NCI-H2081 treated with DMSO at 0.1 percent for 48 hours (cell line): ENCODE measurements around the gene DYNC1I2.

Source experiments
- DNase-seq: peaks from one replicate; lab custom pipeline; 2025; lab: John Stamatoyannopoulos, UW

DYNC1I2 gene

DNA sequence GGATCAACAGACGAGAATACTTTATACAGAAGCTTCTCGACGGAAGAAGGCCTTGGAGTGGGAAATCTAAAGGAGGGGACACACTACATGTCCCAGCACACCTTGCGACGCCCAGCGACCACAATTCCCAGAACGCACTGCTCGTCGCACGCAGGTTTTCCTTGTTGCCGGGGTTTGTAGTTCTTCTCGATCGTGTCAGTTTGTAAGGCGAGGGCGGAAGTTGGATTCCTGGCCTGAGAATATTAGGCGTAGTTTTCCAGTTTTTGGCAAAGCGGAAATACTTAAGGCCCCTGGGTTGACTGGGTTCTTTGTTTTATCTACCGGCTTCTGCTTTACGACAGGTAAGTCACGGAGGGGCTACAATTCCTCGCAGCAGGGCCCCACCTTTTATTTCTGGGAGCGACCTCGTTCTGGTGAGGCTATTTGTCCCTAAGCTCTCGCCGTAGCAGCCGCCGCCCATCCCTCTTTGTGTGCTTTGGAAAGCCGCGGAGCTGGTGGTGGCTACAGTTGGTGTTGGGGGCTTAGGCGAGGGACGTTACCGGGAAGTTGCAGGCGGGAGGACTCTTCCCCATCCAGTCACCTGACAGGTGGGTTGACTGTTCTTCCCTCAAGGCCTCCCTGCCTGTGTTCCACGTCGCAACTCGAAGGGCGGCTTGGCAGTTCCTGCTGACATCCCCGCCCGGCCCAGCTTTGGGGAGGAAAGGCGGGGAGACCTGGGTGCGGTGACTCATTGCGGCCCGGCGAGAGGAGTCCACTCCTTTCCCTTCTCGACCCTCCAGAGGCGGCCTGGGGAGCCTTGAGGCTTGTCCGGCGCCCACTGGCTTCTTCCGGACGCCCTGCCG lies at the start of gene DYNC1I2:
DYNC1I2 (plus strand) TSS at position 183 of the 842 bp plus-strand sequence. CDS start 2,687 bp downstream, outside the sequence.
- peak; percentile 90 for DNase-seq

DNA sequence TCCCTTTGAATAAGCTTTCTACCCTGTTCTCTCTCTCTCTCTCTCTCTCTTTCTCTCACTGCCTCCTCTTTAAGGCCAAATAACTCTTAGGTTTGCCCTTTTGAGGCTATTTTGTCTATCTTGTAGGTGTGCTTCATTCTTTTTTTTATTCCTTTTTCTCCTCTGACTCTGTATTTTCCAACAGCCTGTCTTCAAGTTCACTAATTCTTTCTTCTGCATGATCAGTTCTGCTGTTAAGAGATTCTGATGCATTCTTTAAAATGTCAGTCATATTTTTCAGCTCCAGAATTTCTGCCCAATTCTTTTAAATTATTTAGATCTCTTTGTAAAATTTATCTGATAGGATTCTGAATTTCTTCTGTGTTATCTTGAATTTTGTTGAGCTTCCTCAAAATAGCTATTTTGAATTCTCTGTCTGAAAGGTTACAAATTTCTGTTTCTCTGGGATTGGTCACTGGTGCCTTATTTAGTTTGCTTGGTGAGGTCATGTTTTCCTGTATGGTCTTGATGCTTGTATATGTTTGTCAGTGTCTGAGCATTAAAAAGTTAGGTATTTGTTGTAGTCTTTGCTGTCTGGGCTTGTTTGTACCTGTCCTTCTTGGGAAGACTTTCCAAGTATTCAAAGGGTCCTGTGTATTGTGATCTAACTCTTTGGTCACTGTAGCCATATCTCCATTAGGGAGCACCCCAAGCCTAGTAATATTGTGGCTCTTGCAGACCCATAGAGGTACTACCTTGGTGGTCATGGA lies 35.4 kb upstream of the DYNC1I2 start:
- DNase-seq = no peak

DNA sequence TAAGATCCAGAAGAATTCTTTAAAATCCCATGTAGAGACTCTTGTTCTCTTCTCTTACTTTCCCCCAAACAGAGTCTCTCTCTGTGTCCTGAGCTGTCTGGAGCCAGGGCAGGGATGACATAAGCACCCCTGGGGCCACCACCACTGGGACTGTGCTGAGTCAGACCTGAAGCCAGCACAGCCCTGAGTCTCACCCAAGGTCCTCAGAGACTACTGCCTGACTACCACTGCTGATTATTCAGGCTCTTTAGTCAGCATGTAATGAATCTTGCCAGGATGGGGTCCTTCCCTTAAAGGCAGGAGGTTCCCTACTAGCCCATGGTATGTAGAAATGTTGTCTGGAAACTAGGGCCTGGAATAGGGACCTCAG lies 34.9 kb upstream of the DYNC1I2 start:
- DNase-seq = no peak

DNA sequence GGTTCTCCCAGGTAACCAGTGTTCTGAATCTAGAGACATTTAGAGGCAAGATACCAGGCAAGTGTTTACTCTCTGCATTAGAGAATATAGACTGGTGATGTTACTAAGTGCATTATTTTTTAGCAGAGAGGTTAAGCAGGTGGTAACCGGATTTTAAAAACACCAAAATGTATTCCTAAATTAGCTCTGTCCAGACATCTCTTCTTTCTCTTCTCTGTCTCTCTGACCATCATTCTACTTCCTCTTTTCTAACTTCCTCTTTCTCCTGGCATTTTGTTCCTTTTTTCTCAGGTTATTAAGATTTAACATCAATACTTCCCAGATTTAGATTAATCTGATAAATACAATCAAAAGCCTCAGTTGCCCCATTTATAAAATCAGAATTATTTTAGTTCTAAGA lies 31.7 kb upstream of the DYNC1I2 start:
- no peak for DNase-seq

DNA sequence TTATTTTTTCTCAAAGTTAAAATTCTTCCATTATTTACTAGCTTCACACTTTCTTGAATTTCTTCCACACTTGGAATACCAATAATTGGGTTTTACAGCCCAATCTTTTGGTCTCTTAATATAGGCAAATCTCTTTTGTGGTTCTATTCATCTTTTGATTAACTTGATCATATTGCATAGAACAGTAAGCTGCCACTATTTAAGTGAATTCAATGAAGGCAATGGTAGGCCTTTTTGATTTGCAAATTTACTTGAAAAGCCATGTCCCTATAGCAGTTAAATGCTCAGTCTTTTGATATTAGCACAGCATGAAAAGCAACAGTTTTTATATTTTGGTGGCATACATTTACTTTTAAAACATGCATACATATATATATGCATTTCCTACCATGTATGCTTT lies 20.2 kb upstream of the DYNC1I2 start:
- DNase-seq = no peak

DNA sequence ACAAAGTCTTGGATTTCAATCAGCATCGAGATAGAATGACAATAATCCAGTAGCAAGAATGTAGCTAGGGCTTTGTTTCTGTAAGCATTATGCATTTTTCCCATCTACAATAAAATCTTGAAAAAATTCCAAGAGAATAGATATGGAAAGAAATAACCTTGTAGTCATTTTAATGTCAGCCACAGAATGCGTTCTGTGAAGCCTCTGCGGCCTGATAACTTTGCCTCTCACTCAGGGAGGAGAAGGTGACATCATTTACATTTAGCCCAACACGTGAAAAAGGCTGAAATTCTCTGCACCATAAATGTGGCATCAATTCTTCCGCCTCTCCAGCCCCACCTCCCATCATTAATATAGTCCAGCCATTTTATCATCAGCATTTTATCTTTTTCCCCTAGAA lies 19.1 kb upstream of the DYNC1I2 start:
- DNase-seq = no peak

DNA sequence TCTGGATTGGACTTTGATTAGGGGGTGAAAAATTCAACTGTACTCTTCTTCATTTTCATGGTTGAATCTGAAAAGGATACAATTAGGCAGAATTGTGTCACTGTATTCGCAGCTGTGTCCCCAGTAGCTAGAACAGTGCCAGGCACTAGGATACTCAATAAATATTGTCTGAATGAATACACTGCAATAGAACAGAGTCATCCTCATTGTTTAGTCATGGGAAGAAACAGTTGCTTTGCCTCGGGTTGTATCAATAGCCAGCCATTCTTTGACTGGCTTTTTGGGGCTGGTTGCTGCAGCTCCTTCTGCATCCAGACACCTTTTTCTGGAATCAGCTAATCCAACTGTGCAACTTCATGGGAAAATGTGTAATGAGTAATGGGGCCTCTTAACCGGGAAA lies 18.1 kb upstream of the DYNC1I2 start:
- no peak for DNase-seq

DNA sequence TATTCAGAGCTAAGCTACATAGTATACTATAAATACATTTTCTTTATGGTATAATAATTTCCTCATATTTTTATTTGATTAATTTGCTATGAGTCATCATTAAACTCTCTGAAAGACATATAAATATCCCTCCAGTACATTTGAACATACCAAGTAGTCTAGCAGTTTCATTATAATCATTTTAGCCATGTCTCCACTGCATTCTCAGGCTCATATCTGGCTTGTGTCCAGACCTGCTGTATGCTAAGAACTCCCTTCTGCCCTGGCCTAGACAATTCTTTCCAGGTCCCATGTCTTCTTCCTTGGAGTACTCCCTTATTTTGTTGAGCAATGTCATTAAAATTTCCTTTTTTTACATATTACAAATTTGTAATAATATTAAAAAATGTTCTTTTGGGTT lies 16.6 kb upstream of the DYNC1I2 start:
- no peak for DNase-seq

DNA sequence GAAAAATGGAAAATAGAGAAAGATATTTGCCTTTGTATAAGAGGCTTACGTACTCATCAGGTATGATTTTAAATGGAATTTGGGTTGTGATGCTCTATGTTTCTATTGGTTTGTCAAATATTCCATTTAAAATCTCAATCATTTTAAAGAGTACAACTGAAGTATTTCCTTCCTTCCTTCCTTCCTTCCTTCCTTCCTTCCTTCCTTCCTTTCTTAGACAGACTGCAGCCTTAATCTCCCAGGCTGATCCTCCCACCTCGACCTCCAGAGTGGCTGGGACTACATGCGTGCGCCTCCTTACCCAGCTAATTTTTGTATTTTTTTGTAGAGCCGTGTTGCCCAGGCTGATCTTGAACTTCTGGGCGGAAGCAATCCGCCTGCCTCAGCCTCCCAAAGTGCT lies 15.4 kb upstream of the DYNC1I2 start:
- DNase-seq = no peak

DNA sequence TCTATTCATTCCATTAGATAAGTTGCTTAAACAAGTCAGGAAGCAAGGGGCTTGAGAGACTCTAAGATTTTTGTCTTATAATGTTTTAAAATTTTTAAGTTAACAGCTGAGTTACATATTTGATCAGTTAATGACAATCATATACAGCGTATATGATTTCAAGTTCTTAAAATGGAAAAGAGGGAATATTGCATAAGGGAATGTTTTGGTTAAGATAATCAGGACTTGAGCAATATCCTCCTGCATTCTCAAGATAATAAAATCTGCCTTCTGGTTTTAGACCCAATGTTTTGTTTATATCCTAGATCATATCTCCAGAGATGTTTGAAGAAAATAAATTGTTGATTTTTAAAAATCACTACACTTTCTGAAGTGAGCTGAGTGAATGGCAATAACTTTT lies 13.4 kb upstream of the DYNC1I2 start:
- no peak for DNase-seq

DNA sequence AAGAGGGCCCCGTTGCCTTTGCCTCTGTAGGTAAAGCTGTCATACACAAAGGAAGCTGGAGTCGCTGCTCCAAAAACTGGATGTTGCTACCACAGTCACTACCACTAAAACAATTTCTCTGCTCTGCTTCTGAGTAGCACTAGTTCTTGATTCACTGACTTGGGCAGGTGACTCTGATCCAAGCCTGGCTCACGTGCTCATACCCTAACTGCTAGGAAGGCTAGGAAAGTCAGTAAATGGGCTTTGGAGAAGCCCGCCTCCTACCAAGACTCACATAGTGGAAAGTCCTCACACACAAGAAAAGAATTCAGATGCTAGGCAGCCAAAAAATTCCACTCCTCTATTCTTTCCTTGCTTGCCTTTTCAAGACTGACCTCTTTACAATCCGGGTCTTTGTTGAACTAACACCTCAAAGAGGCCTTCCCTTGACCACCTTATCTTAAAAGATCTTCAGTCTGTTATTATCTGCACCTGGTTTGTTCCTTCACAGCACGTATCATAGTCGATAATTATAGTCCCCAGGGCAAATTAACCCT lies 11.4 kb upstream of the DYNC1I2 start:
- no peak for DNase-seq

DNA sequence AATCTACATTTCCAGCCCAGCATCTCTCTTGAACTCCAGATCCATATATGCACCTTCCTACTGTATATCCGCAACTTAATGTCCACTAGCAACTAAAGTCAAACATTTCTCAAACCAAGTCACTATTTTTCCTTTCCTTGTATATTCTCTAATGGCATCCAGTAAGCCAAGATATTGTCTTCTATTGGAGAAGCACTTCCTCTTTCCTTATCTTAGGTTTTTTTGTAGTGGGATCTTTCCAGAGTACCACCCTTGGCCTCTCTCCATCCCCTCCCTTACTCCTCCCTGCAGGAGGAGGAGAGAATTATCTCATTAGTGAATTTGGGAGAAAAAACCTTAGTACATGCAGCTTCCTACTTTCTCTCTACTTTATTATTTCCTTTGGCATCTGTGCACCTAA lies 8.7 kb upstream of the DYNC1I2 start:
- no peak for DNase-seq

DNA sequence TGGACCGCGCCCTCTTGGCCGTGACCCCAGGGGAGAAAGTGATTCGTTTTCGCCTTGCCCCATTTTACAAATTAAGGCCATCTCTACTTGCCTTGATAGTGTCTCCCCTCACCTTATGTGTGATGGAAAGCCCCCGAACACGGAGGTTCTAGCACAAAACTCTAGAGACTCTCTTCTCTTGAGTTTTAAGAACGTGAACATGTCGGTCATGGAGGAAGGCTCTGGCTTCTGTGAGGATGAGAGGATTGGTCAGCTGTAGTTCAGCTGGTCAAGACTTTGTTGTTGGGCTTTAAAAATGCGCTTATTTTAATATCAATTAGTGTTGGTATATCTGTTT lies 828 bp downstream of the DYNC1I2 start:
- DNase-seq = no peak

DNA sequence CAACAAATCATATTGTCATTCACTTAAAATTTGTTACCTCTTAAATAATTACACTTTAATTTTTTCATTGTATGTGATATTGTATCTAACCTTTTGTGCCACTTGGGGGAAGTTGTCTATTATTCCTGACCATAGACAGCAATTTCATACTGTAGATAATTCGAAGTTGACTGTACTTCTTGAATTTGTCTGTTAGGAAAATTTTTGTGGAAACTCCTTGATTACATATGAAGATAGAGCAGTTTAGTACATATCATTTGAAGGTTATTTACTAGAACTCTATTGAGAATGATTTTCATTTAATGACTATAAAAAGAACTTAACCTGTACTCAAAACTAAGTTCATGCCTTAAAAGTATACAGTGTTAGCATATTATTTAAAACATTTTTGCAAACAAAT lies 5.1 kb downstream of the DYNC1I2 start:
- DNase-seq = no peak

DNA sequence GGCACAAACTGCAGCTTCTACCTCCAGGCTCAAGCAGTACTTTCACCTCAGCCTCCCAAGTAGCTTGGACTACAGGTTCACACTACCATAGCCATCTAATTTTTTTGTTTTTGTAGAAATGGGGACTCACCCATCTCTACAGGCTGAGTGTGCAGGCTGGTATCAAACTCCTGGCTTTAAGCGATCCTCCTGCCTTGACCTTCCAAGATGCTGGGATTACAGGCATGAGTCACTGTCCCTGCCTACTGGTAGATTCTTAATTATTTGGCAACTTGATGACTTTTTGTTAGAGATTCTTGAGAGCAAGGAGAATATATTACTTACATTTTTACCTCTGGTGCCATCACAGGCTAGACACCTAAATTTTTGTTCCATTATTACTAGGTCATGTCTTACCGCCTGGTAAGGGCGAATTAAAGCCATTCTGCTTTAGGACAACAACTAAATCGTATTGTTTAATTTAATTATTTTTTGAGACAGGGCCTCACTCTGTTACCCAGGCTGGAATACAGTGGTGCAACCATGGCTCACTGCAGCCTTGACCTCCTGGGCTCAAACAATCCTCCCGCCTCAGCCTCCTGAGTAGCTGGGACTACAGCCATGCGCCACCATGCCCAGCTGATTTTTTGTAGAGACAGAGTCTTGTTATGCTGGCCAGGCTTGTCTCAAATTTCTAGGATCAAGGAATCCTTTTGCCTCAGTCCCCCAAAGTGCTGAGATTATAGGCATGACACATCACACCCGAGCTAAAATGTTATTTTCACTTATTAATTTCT lies 15.7 kb downstream of the DYNC1I2 start:
- no peak for DNase-seq

DNA sequence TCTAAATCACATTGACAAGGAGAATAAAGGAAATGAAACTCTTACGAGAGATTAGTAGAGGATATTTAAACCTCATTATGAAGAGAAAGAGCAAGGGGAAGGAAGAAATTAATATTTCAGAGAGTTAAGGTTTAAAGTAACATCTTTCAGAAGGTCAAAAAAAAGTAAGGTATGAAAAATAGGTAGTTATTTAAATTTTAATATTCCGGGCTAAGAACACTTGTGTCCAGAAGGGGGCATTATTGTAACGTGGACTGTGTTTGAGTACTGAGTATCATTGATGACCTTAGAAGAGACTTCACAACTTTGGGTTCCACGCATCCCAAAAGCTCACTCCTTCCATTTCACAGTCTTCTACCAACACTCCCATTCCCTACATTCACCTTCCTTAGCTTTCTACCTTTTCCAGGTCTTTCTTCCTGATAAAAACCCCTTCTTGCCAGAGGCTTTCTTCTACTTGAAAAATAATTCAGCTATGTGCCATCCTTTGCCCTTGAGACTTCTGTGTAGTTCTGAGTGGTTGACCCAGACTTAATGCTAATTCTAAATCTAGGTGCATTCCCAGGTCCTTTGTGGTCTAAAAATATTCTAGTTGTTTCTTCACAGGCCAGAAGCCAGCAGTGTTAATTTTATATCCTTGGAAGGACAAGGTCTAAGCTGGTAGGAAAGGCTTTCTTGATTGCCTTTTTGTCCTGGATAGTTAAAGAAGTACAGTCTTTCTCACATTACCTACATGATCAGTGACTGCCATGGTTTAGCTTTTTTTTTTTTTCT lies 16.5 kb downstream of the DYNC1I2 start:
- no peak for DNase-seq

DNA sequence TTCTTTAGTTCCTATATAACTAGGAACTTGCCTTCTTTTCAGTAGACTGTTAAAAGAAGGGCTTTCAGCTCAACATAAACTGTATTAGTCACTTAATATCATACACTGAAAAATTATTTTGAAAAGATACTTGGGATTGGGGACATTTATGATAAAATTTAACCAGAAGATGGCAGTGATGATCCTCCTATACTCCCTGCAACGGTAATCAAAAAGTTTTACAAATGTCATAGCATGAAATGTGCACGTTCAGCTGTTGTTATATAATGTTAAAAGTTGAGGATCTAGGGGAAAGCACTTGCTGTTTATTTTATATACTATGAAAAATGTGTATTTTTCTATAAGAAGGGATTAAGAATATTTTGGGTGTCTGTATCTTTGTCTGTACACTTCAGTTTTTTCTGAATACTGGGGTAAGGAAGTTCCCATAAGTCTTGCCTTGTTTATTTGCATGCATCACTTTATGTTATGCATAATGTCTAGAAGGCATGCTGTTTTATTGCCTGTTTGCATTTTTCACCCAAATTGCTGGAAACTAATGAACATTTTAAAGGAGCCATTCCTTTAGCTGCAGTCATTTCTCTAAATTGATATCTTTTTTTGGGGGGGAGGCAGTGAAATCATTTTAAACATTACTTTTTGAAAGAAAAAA lies 19.0 kb downstream of the DYNC1I2 start:
- DNase-seq = no peak

DNA sequence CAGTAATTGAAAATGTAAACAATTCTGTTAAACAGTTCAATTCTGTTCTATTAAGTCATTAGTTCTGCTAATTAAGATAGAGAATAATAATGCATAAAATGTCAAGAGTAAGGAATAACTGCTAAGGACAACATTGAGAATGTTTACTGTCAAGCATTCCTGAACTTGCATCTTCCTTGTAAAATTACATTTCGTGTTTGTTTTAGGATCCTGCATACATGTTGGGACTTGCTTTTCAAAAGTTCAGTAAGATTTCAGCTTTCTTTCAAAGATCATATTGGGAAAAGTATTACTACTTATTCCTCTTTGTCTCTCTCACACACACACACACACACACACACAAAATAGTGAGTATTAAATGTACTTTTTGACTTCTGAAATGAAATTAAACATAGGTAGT lies 20.5 kb downstream of the DYNC1I2 start:
- DNase-seq = no peak

DNA sequence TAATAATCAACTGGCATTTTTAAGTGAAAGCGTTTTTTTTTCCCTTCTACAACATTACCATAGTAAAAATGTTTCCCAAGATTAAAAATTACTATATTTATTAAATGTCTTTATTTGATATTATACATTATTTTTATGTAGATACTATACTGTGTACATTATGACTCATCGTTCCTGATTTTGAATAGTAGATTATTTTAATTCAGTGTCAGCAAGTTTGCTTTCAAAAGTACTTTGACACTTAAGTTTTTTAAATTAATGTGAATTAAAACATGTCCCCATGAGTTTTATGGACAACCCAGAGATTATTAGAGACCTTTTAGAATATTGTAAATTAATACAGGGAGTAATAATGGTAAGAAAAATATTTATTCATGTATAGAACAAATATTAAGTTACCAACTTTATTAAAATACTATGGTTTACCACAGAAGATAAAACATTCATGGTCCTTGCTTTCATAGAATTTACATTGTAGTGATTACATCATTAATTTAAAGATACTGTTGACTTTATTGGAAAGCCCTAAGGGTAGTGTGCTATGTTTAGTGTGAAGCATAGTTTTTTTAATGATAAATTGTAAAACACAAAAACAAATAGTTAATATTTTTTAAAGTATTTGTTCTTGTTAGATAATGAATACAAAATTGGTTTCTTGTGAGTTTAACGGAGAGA lies 21.9 kb downstream of the DYNC1I2 start:
- DNase-seq = no peak

DNA sequence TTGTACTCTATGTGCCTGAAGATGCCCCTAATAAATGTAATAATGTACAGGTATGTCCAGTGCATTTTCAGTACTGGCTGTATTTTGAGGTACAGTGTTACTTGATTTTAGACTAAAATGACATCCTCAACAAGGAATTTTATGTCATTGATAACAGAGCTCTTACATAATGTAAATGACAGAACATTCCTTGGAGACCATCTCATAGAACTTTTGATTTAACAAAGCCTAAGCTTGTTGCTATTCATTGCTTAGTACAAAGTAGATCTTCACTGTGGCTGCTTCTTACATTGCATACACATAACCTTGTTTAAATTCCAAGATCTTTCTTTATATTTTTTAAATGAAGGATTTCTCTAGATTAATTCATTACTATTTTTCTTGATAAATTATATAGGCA lies 24.1 kb downstream of the DYNC1I2 start:
- no peak for DNase-seq

DNA sequence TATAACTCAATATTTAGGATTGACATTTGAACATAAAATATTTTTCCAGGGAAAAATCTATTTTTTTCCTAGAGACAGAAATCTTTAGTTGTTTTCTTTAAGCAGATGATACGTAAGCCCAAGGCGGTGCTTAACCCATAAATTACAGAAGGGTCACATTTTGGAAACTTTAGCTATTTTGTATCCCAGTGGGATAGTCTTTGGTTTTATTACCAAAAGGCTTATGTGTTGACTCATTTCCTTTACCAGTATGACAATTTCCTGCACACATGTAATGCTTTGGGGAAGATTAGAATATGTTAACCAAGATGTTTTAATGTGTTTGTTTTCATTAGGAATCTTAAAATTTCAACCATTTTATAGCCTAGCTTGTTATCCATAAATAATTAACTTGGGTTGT lies 24.8 kb downstream of the DYNC1I2 start:
- no peak for DNase-seq
